CD8-positive, alpha-beta memory T cell (primary cell): ENCODE results near the gene ITIH4. TPM values are rescaled to one million over a fixed set of nuclear protein-coding genes. Genes with fewer than 3 reads are reported as not detected.

Experiments used
- CTCF ChIA-PET: fragments of 350-600 bp; sonication (Branson Sonifier 250); formaldehyde crosslinking; loops from one replicate; lab custom pipeline; 2021; ENCODE audit warnings: antibody characterized with exemption; lab: Charles Lee
- POLR2A ChIA-PET: fragments of 350-600 bp; sonication (Branson Sonifier 250); formaldehyde crosslinking; loops from one replicate; lab custom pipeline; 2021; ENCODE audit warnings: antibody characterized with exemption; lab: Charles Lee
- DNase-seq, 5 donors: peaks; one replicate each; pipeline versions ENCODE4 v3.0.0 to v3.0.0-alpha.2; 2020 to 2022; ENCODE audit warnings: mixed read lengths in 1 of 5
- H3K27ac ChIP-seq: one replicate; pipeline ENCODE4 v1.7.0; 2013; ENCODE audit warnings: low read depth, mild to moderate bottlenecking, low read length, moderate library complexity
- H3K27me3 ChIP-seq: 2 replicates; pipeline ENCODE4 v1.7.0; 2013; ENCODE audit warnings: low read length, mild to moderate bottlenecking; ENCODE audit not compliant: insufficient read depth, poor library complexity, severe bottlenecking
- H3K36me3 ChIP-seq: 2 replicates; pipeline ENCODE4 v1.7.0; 2013; ENCODE audit warnings: mild to moderate bottlenecking, low read length, moderate library complexity; ENCODE audit not compliant: insufficient read depth
- H3K4me1 ChIP-seq: 2 replicates; pipeline ENCODE4 v1.7.0; 2013; ENCODE audit warnings: mild to moderate bottlenecking, low read length, moderate library complexity; ENCODE audit not compliant: insufficient read depth
- H3K4me3 ChIP-seq: 2 replicates; pipeline ENCODE4 v1.7.0; 2013; ENCODE audit warnings: mild to moderate bottlenecking, low read length
- H3K9me3 ChIP-seq: 2 replicates; pipeline ENCODE4 v1.7.0; 2013; ENCODE audit warnings: mild to moderate bottlenecking, low read length
- H3K27ac Mint-ChIP-seq, 8 donors: one replicate each; pipeline ENCODE4 v1.8.0; 2020 to 2021; ENCODE audit warnings: mixed read lengths in 8 of 8, mild to moderate bottlenecking in 6 of 8, inconsistent platforms in 3 of 8, moderate library complexity in 3 of 8
- H3K27me3 Mint-ChIP-seq, 2 donors: one replicate each; pipeline ENCODE4 v1.8.0; 2020 to 2021; ENCODE audit warnings: mixed read lengths in 2 of 2, mild to moderate bottlenecking in 1 of 2, moderate library complexity in 1 of 2
- H3K36me3 Mint-ChIP-seq, 3 donors: one replicate each; pipeline ENCODE4 v1.8.0; 2020 to 2021; ENCODE audit warnings: mixed read lengths in 3 of 3, inconsistent platforms in 1 of 3, mild to moderate bottlenecking in 1 of 3
- H3K4me1 Mint-ChIP-seq, 3 donors: one replicate each; pipeline ENCODE4 v1.8.0; 2020 to 2021; ENCODE audit warnings: mixed read lengths in 3 of 3, inconsistent platforms in 1 of 3, mild to moderate bottlenecking in 1 of 3
- H3K4me3 Mint-ChIP-seq, 7 donors: one replicate each; pipeline ENCODE4 v1.8.0; 2020 to 2021; ENCODE audit warnings: mixed read lengths in 7 of 7, mild to moderate bottlenecking in 6 of 7, moderate library complexity in 4 of 7, inconsistent platforms in 2 of 7
- H3K9me3 Mint-ChIP-seq, 5 donors: one replicate each; pipeline ENCODE4 v1.8.0; 2020 to 2022; ENCODE audit warnings: mixed read lengths in 5 of 5, mild to moderate bottlenecking in 3 of 5, moderate library complexity in 2 of 5, inconsistent platforms in 1 of 5
- polyA plus RNA-seq: library from polyadenylated mRNA; unstranded; fragments of 300-500 nt; fragmentation: Illumina TruSeq; gene quantifications from one replicate; pipeline ENCODE4 v1.2.3, GENCODE V29; 2021
- total RNA-seq, 2 experiments: library from RNA; stranded (reverse); gene quantifications; one replicate each; pipeline ENCODE4 v1.2.3, GENCODE V29; 2021

Gene ITIH4
- total RNA-seq (10 to 100 TPM; 10.9 to 11.2 TPM), polyA plus RNA-seq (not detected)

- H3K9me3 ChIP-seq = no peaks in the 10 kb centered on the region
- no peaks in the 10 kb centered on the region for H3K27me3 Mint-ChIP-seq
- DNase-seq = no peak
- no peak within 1 kb of the TSS for H3K4me3 ChIP-seq
- no peak within 1 kb of the TSS for H3K4me3 Mint-ChIP-seq
- no peak within 1 kb of the TSS for H3K27ac ChIP-seq
- no peaks in the 10 kb centered on the region for H3K27me3 ChIP-seq
- peaks cover 0 to 22% (median 5%) of the 10 kb centered on the region in 3 donors for H3K36me3 Mint-ChIP-seq
- H3K9me3 Mint-ChIP-seq = no peaks in the 10 kb centered on the region
- CTCF ChIA-PET = no interaction called here
- H3K4me1 Mint-ChIP-seq = no peaks in the 10 kb centered on the region
- POLR2A ChIA-PET = no interaction called here
- H3K4me1 ChIP-seq = no peaks in the 10 kb centered on the region
- peak within 1 kb of the TSS in 3 of 8 donors; percentile 60 to 78 (median 67) for H3K27ac Mint-ChIP-seq
- H3K36me3 ChIP-seq = no peaks in the 10 kb centered on the region
Observed at GRCh38 chr3:52830535-52831258, at the start of gene ITIH4. Gene ITIH4, minus strand, starts transcription at chr3:52830672. Its CDS starts 30 bp downstream, at chr3:52830642.

DNA sequence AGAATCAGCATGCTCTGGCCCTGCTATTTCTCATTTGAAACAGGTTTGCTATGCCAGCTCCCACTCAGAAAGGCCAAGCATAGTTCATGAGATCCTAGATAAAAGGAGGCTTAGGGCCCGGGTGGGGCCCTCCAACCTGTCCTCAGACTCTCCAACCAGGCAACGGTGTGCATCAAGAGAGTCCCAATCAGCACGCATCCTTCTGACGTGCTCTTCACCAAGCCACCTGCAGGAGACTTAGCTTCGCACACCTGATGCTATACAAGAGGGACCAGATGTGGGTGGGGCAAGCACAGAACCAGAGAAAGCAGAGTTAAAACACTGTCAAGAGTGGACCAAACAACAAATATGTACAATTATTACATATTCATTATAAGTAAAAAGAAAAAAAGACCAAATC lies 49.6 kb upstream of the ITIH4 start:
- Histone ChIP-seq H3K36me3 (no peaks in the 10 kb centered on the region), H3K27me3 (no peaks in the 10 kb centered on the region), H3K4me1 (peaks cover 9% of the 10 kb centered on the region), H3K4me3 (no peak overlapping the region), H3K27ac (no peak overlapping the region), H3K9me3 (no peaks in the 10 kb centered on the region)
- Mint-ChIP-seq H3K27ac (peak overlapping the region in 1 of 8 donors; percentile 62), H3K4me3 (no peak overlapping the region), H3K4me1 (peaks cover 18 to 59% (median 45%) of the 10 kb centered on the region in 3 donors), H3K27me3 (no peaks in the 10 kb centered on the region), H3K36me3 (peaks cover 3 to 51% (median 15%) of the 10 kb centered on the region in 3 donors), H3K9me3 (no peaks in the 10 kb centered on the region)
- DNase-seq = no peak
- ChIA-PET POLR2A (no interaction called here), CTCF (no interaction called here)

GRCh38 chr3:52879581-52879980 lies 49.1 kb upstream of the ITIH4 start:
- Histone ChIP-seq H3K27me3 (no peaks in the 10 kb centered on the region), H3K4me3 (no peak overlapping the region), H3K9me3 (no peaks in the 10 kb centered on the region), H3K36me3 (no peaks in the 10 kb centered on the region), H3K27ac (no peak overlapping the region), H3K4me1 (peaks cover 11% of the 10 kb centered on the region)
- no peak for DNase-seq
- H3K4me3 Mint-ChIP-seq = no peak overlapping the region
- peaks cover 21 to 59% (median 50%) of the 10 kb centered on the region in 3 donors for H3K4me1 Mint-ChIP-seq
- H3K27me3 Mint-ChIP-seq = no peaks in the 10 kb centered on the region
- POLR2A ChIA-PET = no interaction called here
- H3K36me3 Mint-ChIP-seq = peaks cover 3 to 48% (median 13%) of the 10 kb centered on the region in 3 donors
- CTCF ChIA-PET = no interaction called here
- no peaks in the 10 kb centered on the region for H3K9me3 Mint-ChIP-seq
- H3K27ac Mint-ChIP-seq = peak overlapping the region in 1 of 8 donors; percentile 43

GRCh38 chr3:52879090-52879489 lies 48.6 kb upstream of the ITIH4 start:
- no peak for DNase-seq
- Mint-ChIP-seq H3K9me3 (no peaks in the 10 kb centered on the region), H3K27me3 (no peaks in the 10 kb centered on the region), H3K36me3 (peaks cover 3 to 46% (median 13%) of the 10 kb centered on the region in 3 donors), H3K4me3 (no peak overlapping the region), H3K4me1 (peaks cover 25 to 62% (median 55%) of the 10 kb centered on the region in 3 donors), H3K27ac (peak overlapping the region in 2 of 8 donors; percentile 14 to 43)
- peaks cover 11% of the 10 kb centered on the region for H3K4me1 ChIP-seq
- no peaks in the 10 kb centered on the region for H3K27me3 ChIP-seq
- CTCF ChIA-PET = no interaction called here
- POLR2A ChIA-PET = no interaction called here
- no peak overlapping the region for H3K27ac ChIP-seq
- H3K4me3 ChIP-seq = no peak overlapping the region
- H3K36me3 ChIP-seq = no peaks in the 10 kb centered on the region
- no peaks in the 10 kb centered on the region for H3K9me3 ChIP-seq

- no peak for DNase-seq
- Histone ChIP-seq H3K27me3 (no peaks in the 10 kb centered on the region), H3K4me3 (no peak overlapping the region), H3K27ac (no peak overlapping the region), H3K36me3 (no peaks in the 10 kb centered on the region), H3K9me3 (no peaks in the 10 kb centered on the region), H3K4me1 (peaks cover 11% of the 10 kb centered on the region)
- Mint-ChIP-seq H3K36me3 (peaks cover 0 to 38% (median 6%) of the 10 kb centered on the region in 3 donors), H3K27ac (peak overlapping the region in 1 of 8 donors; percentile 27), H3K4me3 (no peak overlapping the region), H3K4me1 (peaks cover 26 to 65% (median 47%) of the 10 kb centered on the region in 3 donors), H3K27me3 (no peaks in the 10 kb centered on the region), H3K9me3 (no peaks in the 10 kb centered on the region)
- ChIA-PET POLR2A (no interaction called here), CTCF (no interaction called here)
Observed at GRCh38 chr3:52877085-52877484, 46.6 kb upstream of the ITIH4 start.

DNA sequence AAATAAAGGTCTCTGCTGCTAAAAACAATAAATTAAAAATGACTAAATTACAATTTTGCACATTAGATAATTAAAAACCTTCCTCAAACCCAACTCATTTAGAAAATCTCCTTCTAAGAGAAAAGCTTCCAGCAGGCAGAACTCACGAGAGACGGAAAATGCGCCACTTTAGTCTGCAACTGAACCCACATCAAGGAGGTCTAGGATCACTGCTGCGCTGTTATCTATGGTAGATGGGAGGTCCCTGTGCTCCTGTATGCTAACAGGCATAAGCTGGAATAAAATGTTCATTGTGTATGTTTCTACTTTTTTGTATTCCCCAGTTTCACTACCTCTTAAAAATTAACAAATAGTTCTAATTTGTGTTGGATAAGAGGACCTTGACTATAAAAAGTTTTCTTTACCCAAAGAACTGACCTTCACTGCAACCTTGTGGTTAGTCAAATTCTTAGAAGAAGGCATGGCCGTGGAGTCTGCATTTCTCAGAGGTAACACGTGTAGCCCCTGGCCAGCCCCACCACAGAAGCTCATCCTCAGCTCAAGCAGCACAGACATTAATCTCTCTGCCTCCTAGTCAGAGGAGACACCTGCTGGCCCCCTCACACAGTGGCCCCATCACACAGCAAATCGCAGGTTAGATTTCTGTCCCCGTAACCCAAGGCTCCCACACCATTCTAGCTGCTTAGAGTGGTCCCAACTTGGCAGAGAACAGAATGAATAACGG lies 44.6 kb upstream of the ITIH4 start:
- Mint-ChIP-seq H3K9me3 (no peaks in the 10 kb centered on the region), H3K36me3 (peaks cover 0 to 27% (median 6%) of the 10 kb centered on the region in 3 donors), H3K27ac (peak overlapping the region in 4 of 8 donors; percentile 58 to 82 (median 68)), H3K4me1 (peaks cover 31 to 66% (median 50%) of the 10 kb centered on the region in 3 donors), H3K27me3 (no peaks in the 10 kb centered on the region), H3K4me3 (no peak overlapping the region)
- H3K36me3 ChIP-seq = no peaks in the 10 kb centered on the region
- no peak overlapping the region for H3K27ac ChIP-seq
- DNase-seq = no peak
- ChIA-PET POLR2A (interaction anchor here (0.6 to 0.8 kb wide), 2 partner anchors 19 to 183 kb away, joined by 3 to 4 read pairs; no protein-coding TSS in a partner anchor), CTCF (no interaction called here)
- no peak overlapping the region for H3K4me3 ChIP-seq
- peaks cover 11% of the 10 kb centered on the region for H3K4me1 ChIP-seq
- no peaks in the 10 kb centered on the region for H3K9me3 ChIP-seq
- no peaks in the 10 kb centered on the region for H3K27me3 ChIP-seq

GRCh38 chr3:52874160-52874701 lies 43.8 kb upstream of the ITIH4 start:
- Histone ChIP-seq H3K27me3 (no peaks in the 10 kb centered on the region), H3K36me3 (no peaks in the 10 kb centered on the region), H3K27ac (no peak overlapping the region), H3K4me1 (peaks cover 11% of the 10 kb centered on the region), H3K4me3 (no peak overlapping the region), H3K9me3 (no peaks in the 10 kb centered on the region)
- no peak for DNase-seq
- Mint-ChIP-seq H3K36me3 (peaks cover 0 to 26% (median 8%) of the 10 kb centered on the region in 3 donors), H3K9me3 (no peaks in the 10 kb centered on the region), H3K4me3 (no peak overlapping the region), H3K4me1 (peaks cover 33 to 71% (median 49%) of the 10 kb centered on the region in 3 donors), H3K27ac (peak overlapping the region in 1 of 8 donors; percentile 29), H3K27me3 (no peaks in the 10 kb centered on the region)
- ChIA-PET CTCF (interaction anchor here (1.2 kb wide), 1 partner anchor 18 kb away, joined by 5 read pairs; no protein-coding TSS in a partner anchor), POLR2A (interaction anchor here (0.8 kb wide), 1 partner anchor 19 kb away, joined by 3 read pairs; no protein-coding TSS in a partner anchor)
